SK-N-SH (cell line): Measurements from ENCODE around the gene TBX2.

Source experiments
- CTCF ChIP-seq: fragments of 200-600 bp; sonication (generic); IDR thresholded peaks from 2 replicates; pipeline ENCODE4 v1.6.1; 2017; ENCODE audit warnings: antibody characterized with exemption, mild to moderate bottlenecking, moderate library complexity
- FOSL2 ChIP-seq: IDR thresholded peaks from 2 replicates; pipeline ENCODE4 v1.4.0; 2012; ENCODE audit warnings: low read depth, mild to moderate bottlenecking, moderate library complexity, borderline replicate concordance
- GATA2 ChIP-seq: sonication (generic); formaldehyde crosslinking; IDR thresholded peaks from 2 replicates; pipeline ENCODE4 v1.5.0; 2020; ENCODE audit warnings: mild to moderate bottlenecking, missing genetic modification reagents
- MAX ChIP-seq: IDR thresholded peaks from 2 replicates; pipeline ENCODE4 v1.4.0; 2012; ENCODE audit warnings: low read depth
- MXI1 ChIP-seq: IDR thresholded peaks from 2 replicates; pipeline ENCODE4 v1.6.1; 2012; ENCODE audit warnings: mild to moderate bottlenecking, low read depth, low read length, improper control_type of control experiment
- NFIC ChIP-seq: IDR thresholded peaks from 2 replicates; pipeline ENCODE4 v1.4.0; 2012; ENCODE audit warnings: borderline replicate concordance
- POLR2AphosphoS5 ChIP-seq: IDR thresholded peaks from 2 replicates; pipeline ENCODE4 v1.6.1; 2012; ENCODE audit warnings: low read depth, low read length
- TF ChIP-seq, protein P1 (sequence below): IDR thresholded peaks from 2 replicates; pipeline ENCODE4 v1.6.1; 2012; ENCODE audit warnings: mild to moderate bottlenecking, low read depth, low read length, moderate library complexity

GRCh38 chr17:61456688-61457225, 57.1 kb downstream of the TBX2 start:
- TF ChIP-seq FOSL2 = no peak
- no peak for TF ChIP-seq CTCF
- TF ChIP-seq, protein P1, sequence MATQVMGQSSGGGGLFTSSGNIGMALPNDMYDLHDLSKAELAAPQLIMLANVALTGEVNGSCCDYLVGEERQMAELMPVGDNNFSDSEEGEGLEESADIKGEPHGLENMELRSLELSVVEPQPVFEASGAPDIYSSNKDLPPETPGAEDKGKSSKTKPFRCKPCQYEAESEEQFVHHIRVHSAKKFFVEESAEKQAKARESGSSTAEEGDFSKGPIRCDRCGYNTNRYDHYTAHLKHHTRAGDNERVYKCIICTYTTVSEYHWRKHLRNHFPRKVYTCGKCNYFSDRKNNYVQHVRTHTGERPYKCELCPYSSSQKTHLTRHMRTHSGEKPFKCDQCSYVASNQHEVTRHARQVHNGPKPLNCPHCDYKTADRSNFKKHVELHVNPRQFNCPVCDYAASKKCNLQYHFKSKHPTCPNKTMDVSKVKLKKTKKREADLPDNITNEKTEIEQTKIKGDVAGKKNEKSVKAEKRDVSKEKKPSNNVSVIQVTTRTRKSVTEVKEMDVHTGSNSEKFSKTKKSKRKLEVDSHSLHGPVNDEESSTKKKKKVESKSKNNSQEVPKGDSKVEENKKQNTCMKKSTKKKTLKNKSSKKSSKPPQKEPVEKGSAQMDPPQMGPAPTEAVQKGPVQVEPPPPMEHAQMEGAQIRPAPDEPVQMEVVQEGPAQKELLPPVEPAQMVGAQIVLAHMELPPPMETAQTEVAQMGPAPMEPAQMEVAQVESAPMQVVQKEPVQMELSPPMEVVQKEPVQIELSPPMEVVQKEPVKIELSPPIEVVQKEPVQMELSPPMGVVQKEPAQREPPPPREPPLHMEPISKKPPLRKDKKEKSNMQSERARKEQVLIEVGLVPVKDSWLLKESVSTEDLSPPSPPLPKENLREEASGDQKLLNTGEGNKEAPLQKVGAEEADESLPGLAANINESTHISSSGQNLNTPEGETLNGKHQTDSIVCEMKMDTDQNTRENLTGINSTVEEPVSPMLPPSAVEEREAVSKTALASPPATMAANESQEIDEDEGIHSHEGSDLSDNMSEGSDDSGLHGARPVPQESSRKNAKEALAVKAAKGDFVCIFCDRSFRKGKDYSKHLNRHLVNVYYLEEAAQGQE = no peak
- TF ChIP-seq MXI1 = no peak
- no peak for TF ChIP-seq MAX
- TF ChIP-seq NFIC = no peak
- TF ChIP-seq POLR2AphosphoS5 = no peak
- TF ChIP-seq GATA2 (CRISPR knock-in tag) = no peak
